Spleen (tissue), 11 donors: ENCODE measurements around the gene STEAP4. TPM values are rescaled to one million over a fixed set of nuclear protein-coding genes. Genes with fewer than 3 reads are reported as not detected.

ENCODE experiments used
- DNase-seq: peaks from one replicate; pipeline ENCODE4 v3.0.0-alpha.2; 2020
- H3K27ac ChIP-seq, 8 donors: fragments of 200-600 bp; sonication (generic) in 7 of 8; 1 replicate in 4 of 8; 2 replicates in 4 of 8; pipeline versions ENCODE4 v1.5.0 to v1.8.0; 2016 to 2021; ENCODE audit warnings: inconsistent platforms in 4 of 8, mild to moderate bottlenecking in 4 of 8, moderate library complexity in 1 of 8
- H3K27me3 ChIP-seq, 7 donors: fragments of 200-600 bp; sonication (generic) in 6 of 7; replicated peaks in 1 of 7; 1 replicate in 4 of 7; 2 replicates in 3 of 7; pipeline versions ENCODE4 v1.5.0 to v1.8.0; 2016 to 2021; ENCODE audit warnings: inconsistent platforms in 3 of 7, mild to moderate bottlenecking in 1 of 7
- H3K36me3 ChIP-seq, 6 donors: fragments of 200-600 bp; sonication (generic) in 5 of 6; 1 replicate in 4 of 6; 2 replicates in 2 of 6; pipeline versions ENCODE4 v1.5.0 to v1.8.0; 2016 to 2021; ENCODE audit warnings: inconsistent platforms in 2 of 6
- H3K4me1 ChIP-seq, 6 donors: fragments of 200-600 bp; sonication (generic) in 5 of 6; 1 replicate in 3 of 6; 2 replicates in 3 of 6; pipeline versions ENCODE4 v1.5.0 to v1.8.0; 2016 to 2021; ENCODE audit warnings: inconsistent platforms in 3 of 6
- H3K4me3 ChIP-seq, 8 donors: fragments of 200-600 bp; sonication (generic) in 7 of 8; 1 replicate in 4 of 8; 2 replicates in 4 of 8; pipeline versions ENCODE4 v1.5.0 to v1.8.0; 2016 to 2021; ENCODE audit warnings: inconsistent platforms in 4 of 8, mild to moderate bottlenecking in 4 of 8, moderate library complexity in 2 of 8
- H3K9me3 ChIP-seq, 8 donors: fragments of 200-600 bp; sonication (generic) in 7 of 8; 1 replicate in 4 of 8; 2 replicates in 4 of 8; pipeline versions ENCODE4 v1.5.0 to v1.8.0; 2016 to 2021; ENCODE audit warnings: inconsistent platforms in 4 of 8
- CTCF ChIP-seq, 11 experiments: fragments of 200-600 bp in 7 of 11; fragments of 450-650 bp in 4 of 11; sonication (generic) in 4 of 11; IDR thresholded peaks in 8 of 11; conservative IDR thresholded peaks in 3 of 11; 1 replicate in 7 of 11; 2 replicates in 4 of 11; pipeline versions ENCODE4 v1.4.0 to v1.8.0; 2016 to 2021; ENCODE audit warnings: antibody characterized with exemption in 11 of 11, inconsistent platforms in 4 of 11, mild to moderate bottlenecking in 1 of 11
- POLR2A ChIP-seq, 3 donors: fragments of 450-650 bp; IDR thresholded peaks; one replicate each; pipeline ENCODE4 v1.5.1; 2017; ENCODE audit warnings: antibody characterized with exemption in 3 of 3, mild to moderate bottlenecking in 1 of 3
- POLR2AphosphoS5 ChIP-seq, 3 donors: sonication (generic); formaldehyde crosslinking; IDR thresholded peaks; one replicate each; pipeline ENCODE4 v1.5.1; 2017; ENCODE audit warnings: antibody characterized with exemption in 3 of 3
- WGBS, 5 donors: extraction: QIAGEN DNeasy Blood & Tissue Kit in 3 of 5; methylation state at CpG; one replicate each; pipeline versions ENCODE4 v1.1.5 to v1.1.7; 2013 to 2018; 5-methylcytosine and 5-hydroxymethylcytosine counted together
- intact Hi-C: fragments of 100-400 bp; cut with DNase I; formaldehyde crosslinking; loops from one replicate; pipeline ENCODE4 v1.15.0; 2023; ENCODE audit warnings: low total_unique reads
- polyA plus RNA-seq, 3 donors: library from polyadenylated mRNA; stranded (reverse); fragments of 200-250 nt; gene quantifications; one replicate each; pipeline ENCODE4 v1.2.1, GENCODE V29; 2013
- total RNA-seq, 7 donors: library from RNA; depleted of rRNA in 3 of 7; stranded (reverse); fragments of >200 nt in 3 of 7; fragmentation: NEBNext Ultra II Directional in 4 of 7; extraction: Animal tissue kit (Norgen Biotek cat#: 25700) in 4 of 7; gene quantifications; one replicate each; pipeline versions ENCODE4 v1.1.0 to v1.2.1, GENCODE V29; 2016 to 2021
- donor health status: healthy with polysubstance abuse.
- donor health status: DM: no; HTN: no; CAD: no; lungs with moderate emphysema.
- donor health status: DM: no; HTN: no; CAD: no.
- donor health status: Bipolar disorder and iron deficiency.
- donor health status: healthy.
- donor health status: DM: no; HTN: no; CAD: no.
- donor health status: DM: yes; HTN: yes; CAD: no.

STEAP4 gene
- total and polyA plus RNA-seq, 10 donors: 0.50 to 70.7 (median 18.9) TPM

- Histone ChIP-seq H3K27ac (no peak overlapping the region), H3K9me3 (no peaks in the 10 kb centered on the region), H3K4me1 (peaks cover 0 to 41% (median 8%) of the 10 kb centered on the region in 6 donors), H3K27me3 (no peaks in the 10 kb centered on the region), H3K4me3 (no peak overlapping the region), H3K36me3 (no peaks in the 10 kb centered on the region)
- no peak for DNase-seq
- intact Hi-C loops: no loop called here
- WGBS, 5 donors: 51 to 60% (median 59%) methylated on average over 2 of the region's 2 CpGs
- no peak for TF ChIP-seq POLR2AphosphoS5 (IDR thresholded peaks at IDR 0.05)
- TF ChIP-seq CTCF (IDR thresholded peaks at IDR 0.05 in 8 of 11, conservative IDR thresholded peaks at IDR 0.05 in 3 of 11): no peak
- TF ChIP-seq POLR2A (IDR thresholded peaks at IDR 0.05): no peak
These were observed 8.8 kb upstream of the STEAP4 start for GRCh38 chr7:88315522-88315921.

- intact Hi-C loops: no loop called here
- TF ChIP-seq CTCF (IDR thresholded peaks at IDR 0.05 in 8 of 11, conservative IDR thresholded peaks at IDR 0.05 in 3 of 11) (no peak), POLR2AphosphoS5 (IDR thresholded peaks at IDR 0.05) (no peak), POLR2A (IDR thresholded peaks at IDR 0.05) (no peak)
- Histone ChIP-seq H3K27ac (peak overlapping the region in 5 of 8 donors; percentile 28 to 80 (median 71)), H3K36me3 (no peaks in the 10 kb centered on the region), H3K4me3 (no peak overlapping the region), H3K27me3 (no peaks in the 10 kb centered on the region), H3K4me1 (peaks cover 0 to 41% (median 8%) of the 10 kb centered on the region in 6 donors), H3K9me3 (no peaks in the 10 kb centered on the region)
- no peak for DNase-seq
- WGBS, 5 donors: 2 to 10% (median 4%) methylated on average over 4 of the region's 4 CpGs
These were observed 7.4 kb upstream of the STEAP4 start for GRCh38 chr7:88314061-88314491.

- no peak for DNase-seq
- 73 to 84% (median 82%) methylated on average over 3 of the region's 3 CpGs for WGBS, 5 donors
- Histone ChIP-seq H3K27me3 (peaks cover 0 to 4% (median 0%) of the 10 kb centered on the region in 7 donors), H3K27ac (peak overlapping the region in 2 of 8 donors; percentile 43 to 63), H3K9me3 (no peaks in the 10 kb centered on the region), H3K4me1 (peaks cover 0 to 37% (median 9%) of the 10 kb centered on the region in 6 donors), H3K4me3 (no peak overlapping the region), H3K36me3 (no peaks in the 10 kb centered on the region)
- intact Hi-C loops: no loop called here
- TF ChIP-seq CTCF (IDR thresholded peaks at IDR 0.05 in 8 of 11, conservative IDR thresholded peaks at IDR 0.05 in 3 of 11) (no peak), POLR2A (IDR thresholded peaks at IDR 0.05) (no peak), POLR2AphosphoS5 (IDR thresholded peaks at IDR 0.05) (no peak)
These were observed 5.5 kb upstream of the STEAP4 start for GRCh38 chr7:88312061-88312663.

- H3K4me1 ChIP-seq: peaks cover 0 to 40% (median 13%) of the 10 kb centered on the region in 6 donors
- H3K36me3 ChIP-seq: no peaks in the 10 kb centered on the region
- no peak overlapping the region for H3K4me3 ChIP-seq
- 61 to 78% (median 67%) methylated on average over 1 of the region's 1 CpG for WGBS, 5 donors
- peaks cover 0 to 10% (median 4%) of the 10 kb centered on the region in 7 donors for H3K27me3 ChIP-seq
- H3K9me3 ChIP-seq: no peaks in the 10 kb centered on the region
- H3K27ac ChIP-seq: peak overlapping the region in 3 of 8 donors; percentile 16 to 63 (median 43)
- intact Hi-C loops: no loop called here
- DNase-seq: no peak
- TF ChIP-seq POLR2A (IDR thresholded peaks at IDR 0.05) (no peak), POLR2AphosphoS5 (IDR thresholded peaks at IDR 0.05) (no peak), CTCF (IDR thresholded peaks at IDR 0.05 in 8 of 11, conservative IDR thresholded peaks at IDR 0.05 in 3 of 11) (no peak)
These were observed 5.0 kb upstream of the STEAP4 start for GRCh38 chr7:88311675-88312036.
